Stimulated activated CD4-positive, alpha-beta T cell treated with anti-CD3 and anti-CD28 coated beads, TNF-alpha, amount 100 ng/mL, for 48 hours (primary cell): ENCODE results near the gene TMEM200A.

Source experiments
- DNase-seq, 3 donors: peaks; one replicate each; pipeline ENCODE4 v3.0.0-alpha.2; 2020; ENCODE audit warnings: low read depth in 3 of 3

Gene TMEM200A

GRCh38 chr6:130377915-130378314, 12.1 kb downstream of the TMEM200A start:
- DNase-seq, result no peak

GRCh38 chr6:130379223-130379622, 13.4 kb downstream of the TMEM200A start:
- no peak for DNase-seq

- DNase-seq, result no peak
Measured at GRCh38 chr6:130381012-130381411, 15.2 kb downstream of the TMEM200A start.

- no peak for DNase-seq
Measured at GRCh38 chr6:130381459-130382380, 15.9 kb downstream of the TMEM200A start.

GRCh38 chr6:130382872-130383490, 17.2 kb downstream of the TMEM200A start:
- no peak for DNase-seq

GRCh38 chr6:130385064-130385695, 19.4 kb downstream of the TMEM200A start:
- DNase-seq, result no peak

GRCh38 chr6:130389142-130389541, 23.3 kb downstream of the TMEM200A start:
- DNase-seq, result no peak

GRCh38 chr6:130390890-130391289, 25.1 kb downstream of the TMEM200A start:
- no peak for DNase-seq

GRCh38 chr6:130393306-130393705, 27.5 kb downstream of the TMEM200A start:
- no peak for DNase-seq

GRCh38 chr6:130394246-130394645, 28.4 kb downstream of the TMEM200A start:
- no peak for DNase-seq

- DNase-seq, result no peak
Measured at GRCh38 chr6:130395164-130395563, 29.3 kb downstream of the TMEM200A start.

GRCh38 chr6:130396722-130397121, 30.9 kb downstream of the TMEM200A start:
- no peak for DNase-seq

GRCh38 chr6:130405549-130405948, 39.7 kb downstream of the TMEM200A start:
- DNase-seq, result no peak

GRCh38 chr6:130407032-130407431, 41.2 kb downstream of the TMEM200A start:
- no peak for DNase-seq

GRCh38 chr6:130409418-130410100, 43.7 kb downstream of the TMEM200A start:
- DNase-seq, result no peak

GRCh38 chr6:130411481-130411880, 45.7 kb downstream of the TMEM200A start:
- DNase-seq, result no peak

- DNase-seq, result no peak
Measured at GRCh38 chr6:130412556-130413290, 46.9 kb downstream of the TMEM200A start.

- no peak for DNase-seq
Measured at GRCh38 chr6:130417951-130418350, 52.1 kb downstream of the TMEM200A start.

GRCh38 chr6:130420911-130421310, 55.1 kb downstream of the TMEM200A start:
- DNase-seq, result no peak

- no peak for DNase-seq
Measured at GRCh38 chr6:130421585-130421984, 55.8 kb downstream of the TMEM200A start.

- no peak for DNase-seq
Measured at GRCh38 chr6:130423044-130423443, 57.2 kb downstream of the TMEM200A start.
